GM19395 (cell line): ENCODE results near the gene DNER.
"Not testable (repeated sequence)": the region's sequence is repeated elsewhere in the genome, so short reads cannot be mapped to it uniquely, and the experiment has no call there.

Source experiments
- ATAC-seq: cut with Tn5 transposase; IDR thresholded peaks from one replicate; pipeline ENCODE4 v1.9.1; 2021; ENCODE audit warnings: mild to moderate bottlenecking, moderate library complexity; ENCODE audit not compliant: unreplicated experiment

DNER gene

DNA sequence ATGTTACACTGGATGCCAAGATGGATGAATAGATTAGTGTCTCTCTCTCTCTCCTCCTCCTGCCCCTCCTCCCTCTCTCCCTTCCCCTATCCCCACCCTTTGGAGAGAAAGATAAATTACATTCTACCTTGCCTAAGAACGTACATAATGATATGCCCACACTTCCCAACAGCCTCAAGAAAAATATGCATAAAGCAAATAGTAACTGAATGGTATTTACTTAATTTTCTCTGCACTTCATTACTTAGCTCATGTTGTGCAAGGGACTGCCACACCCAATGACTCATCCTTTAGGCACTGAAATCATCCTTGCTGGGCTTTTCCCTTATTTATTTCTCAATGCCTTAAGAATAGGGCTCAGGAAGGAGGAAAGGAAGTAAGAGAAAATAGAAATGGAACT, 306.0 kb downstream of the DNER start:
- no peak for ATAC-seq

DNA sequence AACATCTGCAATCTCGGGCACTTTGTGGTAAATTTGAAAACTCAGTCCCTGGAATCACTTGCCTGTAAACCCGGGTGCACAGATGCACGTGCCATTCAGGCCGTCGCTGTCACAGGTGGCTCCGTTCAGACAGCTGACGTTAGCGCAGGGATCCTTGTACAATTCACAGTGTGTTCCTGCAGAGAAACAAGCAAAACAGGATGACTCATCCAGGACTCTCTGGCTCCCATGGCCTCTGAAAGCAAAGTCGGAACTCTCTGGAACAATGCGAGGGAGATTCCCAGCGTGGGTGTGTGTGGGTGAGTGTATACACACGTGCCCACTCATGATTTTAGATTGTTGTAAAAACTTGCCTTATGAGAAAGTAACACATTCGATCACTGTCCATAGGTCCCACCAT, 307.2 kb downstream of the DNER start:
- no peak for ATAC-seq

DNA sequence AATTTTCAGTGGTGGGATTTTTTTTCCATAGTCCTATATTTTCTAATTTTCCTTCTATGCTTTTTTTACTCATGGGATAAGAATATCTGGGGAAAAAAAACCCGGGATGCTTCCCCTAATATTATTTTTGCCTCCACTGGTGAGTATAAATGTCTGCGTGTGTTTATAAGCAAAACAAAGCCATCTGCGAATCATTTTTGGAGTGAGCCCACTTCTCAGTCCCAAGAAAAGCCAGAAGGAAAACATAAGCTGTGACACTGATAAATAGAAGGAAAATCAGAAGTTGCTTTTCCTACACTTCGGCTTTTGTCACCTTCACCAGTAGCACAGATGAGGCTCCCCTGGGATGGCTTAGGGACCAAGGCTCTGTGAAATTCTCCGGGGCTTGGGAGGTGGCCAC, 308.6 kb downstream of the DNER start:
- ATAC-seq = no peak

DNA sequence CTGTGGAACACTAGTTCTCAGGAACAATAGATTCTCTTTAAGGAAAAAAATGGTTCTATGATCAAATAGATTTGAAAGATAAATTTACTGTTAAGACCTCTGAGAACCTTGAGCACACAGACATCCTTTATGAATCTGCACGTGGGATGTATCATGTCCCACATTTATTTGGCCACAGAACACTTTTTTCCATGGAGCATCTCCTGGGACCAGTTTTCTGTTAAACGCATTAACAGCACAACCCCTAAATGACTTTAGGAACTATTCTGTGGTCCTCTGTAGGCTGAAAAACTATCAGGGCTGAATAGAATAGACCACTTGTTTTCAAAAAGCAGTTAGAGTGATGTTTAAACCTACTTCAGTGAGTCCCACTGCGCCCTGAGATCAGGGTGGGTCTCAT, 311.1 kb downstream of the DNER start:
- ATAC-seq = no peak

DNA sequence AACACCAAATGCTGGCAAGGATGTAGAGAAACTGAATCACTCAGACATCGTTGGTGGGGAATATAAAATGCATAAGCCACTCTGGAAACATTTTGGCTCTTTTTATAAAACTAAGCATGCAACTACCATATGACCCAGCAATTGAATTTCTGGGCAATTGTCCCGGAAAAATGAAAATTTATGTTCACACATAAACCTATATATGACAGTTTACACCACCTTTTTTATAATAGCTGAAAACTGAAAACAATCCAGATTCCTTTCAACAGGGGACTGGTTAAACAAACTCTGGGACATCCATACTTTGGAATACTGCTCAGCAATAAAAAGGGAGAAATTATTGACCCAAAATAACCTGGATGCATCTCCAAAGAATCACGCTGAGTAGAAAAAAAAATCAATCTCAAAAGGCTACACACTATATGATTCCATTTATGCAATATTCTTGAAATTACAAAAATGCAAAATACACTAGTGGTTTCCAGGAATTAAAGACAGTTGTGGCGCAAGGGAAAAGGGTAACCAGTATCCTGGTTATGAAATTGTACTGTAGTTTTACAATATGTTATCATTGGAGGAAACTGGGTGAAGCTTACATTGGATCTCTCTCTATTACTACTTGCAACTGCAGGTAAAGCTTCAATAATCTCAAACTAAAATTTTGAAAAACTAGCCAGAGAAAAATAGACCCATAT, 313.0 kb downstream of the DNER start:
- no peak for ATAC-seq

DNA sequence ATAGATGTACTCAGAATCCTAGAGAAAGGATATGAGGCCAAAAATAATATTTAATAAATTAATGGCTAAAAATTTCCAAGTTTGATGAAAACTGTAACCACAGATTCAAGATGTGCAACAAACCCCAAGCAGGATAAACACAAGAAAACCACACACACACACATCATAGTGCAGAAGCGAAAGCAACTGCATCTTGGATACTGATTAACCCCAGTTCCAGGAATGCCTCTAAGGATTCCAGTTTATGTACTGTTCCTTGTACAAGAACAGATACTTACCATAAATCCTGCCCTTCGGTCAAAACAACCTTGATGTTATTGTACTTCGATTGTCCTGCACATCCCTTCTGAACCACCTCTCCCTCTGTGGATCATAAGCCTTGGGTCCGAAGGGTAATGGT, 320.4 kb downstream of the DNER start:
- ATAC-seq = no peak

DNA sequence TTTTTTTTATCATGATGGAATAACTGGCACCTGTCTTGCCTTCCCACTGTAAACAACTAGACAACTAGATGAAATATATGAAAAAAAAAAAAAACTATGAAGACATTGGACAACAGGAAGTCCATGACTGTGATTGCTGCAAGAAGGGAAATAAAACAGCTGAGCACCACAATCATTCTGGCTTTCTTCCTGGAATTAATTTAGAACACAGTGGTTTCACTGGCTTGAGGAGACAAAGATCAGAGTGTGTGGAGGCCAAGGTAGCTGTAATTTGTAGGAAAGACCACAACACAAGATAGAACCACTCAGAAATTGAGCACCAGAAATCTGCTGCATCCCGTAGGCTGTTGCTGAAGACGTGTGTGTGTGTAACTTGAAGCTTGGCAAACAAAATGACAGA, 322.2 kb downstream of the DNER start:
- ATAC-seq = no peak

DNA sequence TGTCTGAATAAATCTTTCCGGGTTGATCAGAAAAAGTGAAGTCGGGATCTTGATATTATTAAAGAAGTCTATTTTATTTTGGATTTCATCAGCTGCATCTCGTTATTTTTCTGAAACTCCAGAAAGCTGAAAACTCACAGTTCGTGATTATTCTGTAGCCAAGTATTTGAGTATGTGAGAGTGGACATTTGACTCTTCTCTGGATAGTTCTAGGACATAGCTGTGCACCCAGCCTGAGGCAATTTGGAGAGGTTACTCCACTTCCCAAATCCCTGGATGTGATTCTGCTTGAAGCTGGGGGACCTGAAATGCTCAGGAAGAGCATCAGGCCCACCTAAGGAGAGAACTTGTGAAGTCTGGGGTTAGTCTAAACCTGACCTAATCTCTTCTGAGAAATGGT, 325.6 kb downstream of the DNER start:
- ATAC-seq = no peak

DNA sequence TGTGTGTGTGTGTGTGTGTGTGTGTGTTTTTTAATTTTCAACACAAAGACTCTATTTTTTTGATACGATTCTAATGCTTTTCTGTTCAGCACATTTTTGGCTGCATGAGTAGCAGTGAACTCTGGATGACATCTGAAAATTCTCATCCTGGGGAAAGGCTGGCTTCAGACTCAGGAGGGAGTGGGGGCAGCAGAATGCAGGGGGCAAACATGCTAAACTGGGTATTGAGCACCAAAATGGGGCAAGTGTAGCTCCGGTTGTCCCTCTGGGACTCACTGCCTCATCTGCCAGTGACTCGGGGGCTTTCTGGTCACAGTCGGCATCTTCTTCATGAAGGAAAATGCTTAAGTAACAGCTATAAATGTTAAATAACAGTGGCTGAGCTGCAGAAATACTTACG, 326.5 kb downstream of the DNER start:
- no peak for ATAC-seq

DNA sequence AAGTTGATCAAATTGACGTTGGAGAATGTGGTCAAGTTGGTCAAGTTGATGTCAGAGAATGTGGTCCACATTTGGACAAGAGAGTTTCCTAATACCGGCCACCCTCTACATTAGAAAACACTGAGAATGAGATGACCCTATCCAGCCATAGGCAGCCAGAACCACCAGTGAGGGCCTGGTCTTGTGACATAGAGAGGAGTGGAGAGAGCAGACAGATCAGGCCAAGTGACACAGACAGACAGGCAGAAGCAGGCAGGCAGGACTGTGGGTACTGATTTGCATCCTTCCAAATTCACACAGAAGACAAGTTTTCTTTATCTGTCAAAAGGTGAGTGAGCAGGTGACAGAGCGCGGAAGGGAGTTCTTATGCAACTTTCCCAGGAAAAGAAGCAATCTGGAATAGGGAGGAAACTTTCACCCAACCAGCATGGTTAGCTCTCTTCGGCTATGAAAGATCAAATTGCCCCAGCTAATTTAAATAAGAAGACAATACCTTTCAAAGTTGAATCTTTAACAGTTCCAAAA, 334.2 kb downstream of the DNER start:
- ATAC-seq = no peak

DNA sequence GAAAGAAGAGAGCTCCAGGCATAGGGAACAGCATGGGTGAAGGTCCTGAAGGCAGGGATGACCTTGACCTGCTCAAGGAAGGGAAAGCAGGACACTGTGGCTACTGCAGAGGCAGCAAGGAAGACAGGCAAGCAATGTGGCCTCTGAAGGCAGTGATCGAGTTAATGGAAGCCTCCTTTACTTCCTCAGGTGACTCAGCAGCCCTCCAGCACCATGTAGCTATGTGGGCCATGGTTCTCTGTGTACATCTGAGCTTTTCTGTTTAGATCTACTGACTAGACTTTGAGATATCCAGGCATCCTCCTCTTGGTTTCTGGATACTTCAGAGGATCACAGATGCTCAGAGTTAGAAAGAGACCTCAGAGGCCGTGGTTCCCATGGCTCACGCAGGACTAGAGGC, 336.0 kb downstream of the DNER start:
- no peak for ATAC-seq

DNA sequence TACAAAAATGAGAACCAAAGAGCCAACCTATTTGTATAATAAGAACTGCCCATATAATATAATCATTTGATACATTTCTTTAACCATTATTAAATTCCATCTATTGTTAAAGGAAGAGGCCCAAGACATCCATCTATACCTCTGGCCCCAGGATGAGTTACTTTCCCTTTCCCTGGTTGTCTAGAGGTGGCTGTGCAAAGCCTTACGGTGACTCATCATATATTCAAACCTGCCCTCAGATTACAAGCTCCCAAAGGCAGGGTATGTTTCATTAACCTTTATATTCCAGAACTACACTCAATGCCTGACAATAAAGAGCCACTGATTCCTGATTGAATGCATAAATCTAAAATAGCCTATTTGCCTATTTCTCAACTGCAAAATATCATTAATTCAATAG, 337.5 kb downstream of the DNER start:
- no peak for ATAC-seq

DNA sequence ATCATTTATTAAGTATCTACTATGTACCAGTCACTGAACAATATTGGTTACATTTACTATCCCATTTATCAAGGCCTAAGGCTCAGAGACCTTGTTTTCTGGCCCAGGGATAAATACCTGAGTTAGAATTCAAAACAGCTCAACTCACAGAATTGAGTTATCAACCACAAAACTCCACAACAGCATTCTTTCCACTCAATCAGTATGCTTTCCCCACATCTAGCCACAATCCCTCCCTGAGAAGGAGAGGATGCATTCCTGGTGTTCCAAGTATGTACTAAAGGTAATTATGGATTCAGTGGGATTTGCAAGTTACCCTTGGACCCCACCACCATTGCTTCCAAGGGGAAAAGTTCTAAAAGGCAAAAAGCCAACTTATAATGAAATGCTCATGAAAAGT, 339.1 kb downstream of the DNER start:
- no peak for ATAC-seq

DNA sequence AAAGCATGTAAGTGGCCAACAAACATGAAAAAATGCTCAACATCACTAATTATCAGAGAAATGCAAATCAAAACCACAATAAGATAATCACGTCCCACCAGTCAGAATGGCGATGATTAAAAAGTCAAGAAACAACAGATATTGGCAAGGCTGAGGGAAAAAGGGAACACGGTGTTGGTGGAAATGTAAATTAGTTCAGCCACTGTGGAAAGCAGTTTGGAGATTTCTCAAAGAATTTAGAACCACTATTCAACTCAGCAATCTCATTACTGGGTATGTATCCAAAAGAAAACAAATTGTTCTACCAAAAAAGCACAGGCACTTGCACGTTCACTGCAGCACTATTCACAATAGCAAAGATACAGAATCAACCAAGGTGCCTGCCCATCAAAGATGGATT, 341.0 kb downstream of the DNER start:
- not testable (repeated sequence) for ATAC-seq

DNA sequence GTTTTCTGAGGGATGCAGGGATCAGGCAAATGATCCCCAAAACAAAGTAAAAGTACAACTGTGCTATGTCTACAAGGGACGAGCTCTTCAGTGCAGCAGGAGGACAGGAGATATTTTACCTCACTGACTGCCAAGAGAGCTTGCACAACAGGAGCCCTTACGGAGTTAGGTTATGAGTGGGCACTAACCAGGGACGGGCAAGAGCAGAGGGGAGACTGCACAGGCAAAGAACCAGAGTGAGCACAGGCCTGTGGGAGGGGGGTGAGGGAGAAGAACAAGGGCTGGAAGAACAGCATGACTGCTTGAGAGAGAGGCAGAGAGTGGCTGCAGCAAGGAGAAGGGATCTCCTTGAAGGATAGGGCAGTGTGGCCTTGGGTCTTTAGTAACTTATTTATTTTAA, 342.1 kb downstream of the DNER start:
- no peak for ATAC-seq

DNA sequence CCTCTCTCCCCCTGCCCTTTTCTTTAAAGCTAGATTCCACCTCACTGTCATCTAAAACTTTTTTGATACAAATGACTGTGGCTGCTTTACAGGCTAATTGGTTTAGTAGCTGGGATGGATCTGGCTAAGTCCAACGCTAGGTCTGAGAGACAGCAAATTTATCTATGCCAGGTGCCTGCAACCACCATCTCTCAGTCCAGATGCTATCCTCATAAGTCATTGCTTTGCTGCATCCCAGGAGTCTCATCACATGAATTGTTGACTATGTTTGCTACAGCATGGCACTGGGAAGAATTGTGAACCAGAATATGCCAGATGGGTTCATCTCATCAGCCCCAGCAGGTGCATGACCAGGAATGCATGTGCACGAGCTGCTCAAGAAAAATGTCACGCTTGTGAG, 343.3 kb downstream of the DNER start:
- ATAC-seq = no peak

DNA sequence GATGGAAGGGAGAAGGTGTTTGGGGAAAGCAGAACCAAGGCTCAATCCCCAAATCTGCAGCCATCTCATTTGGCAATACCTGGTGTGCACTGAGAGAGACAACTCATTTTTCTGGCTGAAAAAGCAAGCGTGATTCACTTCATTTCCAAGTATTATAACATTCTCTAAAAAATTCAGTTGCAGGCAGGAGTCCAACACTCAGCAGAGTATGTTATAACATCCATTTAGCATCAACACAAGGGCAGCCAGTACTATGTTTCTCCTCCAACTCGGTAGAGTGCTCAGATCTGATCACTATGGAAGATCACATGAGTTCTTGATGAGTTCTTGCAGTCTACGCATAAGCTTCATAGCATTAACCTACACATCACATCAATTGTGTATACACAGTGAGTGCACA, 343.8 kb downstream of the DNER start:
- ATAC-seq = no peak

DNA sequence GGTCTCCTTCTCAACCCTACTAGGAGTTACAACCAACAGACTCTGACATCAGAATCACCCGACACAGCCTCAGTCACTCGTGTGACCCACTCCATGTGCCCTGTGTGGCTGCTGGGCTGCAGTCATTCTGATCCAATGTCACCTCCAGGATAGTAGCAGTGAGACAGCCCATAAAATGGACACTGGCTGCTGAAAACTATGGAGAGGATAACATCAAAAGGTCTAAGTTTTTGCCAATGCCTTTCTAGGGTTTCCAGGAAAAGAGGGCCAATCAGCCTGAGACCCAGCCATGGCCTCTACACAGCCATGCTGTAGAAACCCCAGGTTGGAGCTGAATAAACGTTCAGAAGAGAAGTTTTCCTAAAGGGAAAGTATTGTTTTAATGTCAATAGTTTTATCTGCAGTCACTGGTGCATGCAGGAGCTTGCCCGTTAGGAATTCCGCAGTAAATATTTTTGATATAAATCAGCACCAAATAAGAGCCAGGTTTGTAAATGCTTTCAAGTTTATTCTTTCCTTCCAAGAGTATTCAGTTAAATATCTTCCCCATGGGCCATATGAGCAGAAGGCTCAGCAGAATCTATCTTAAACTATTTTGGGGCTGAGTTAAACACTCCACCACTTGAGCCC, 351.1 kb downstream of the DNER start:
- no peak for ATAC-seq

DNA sequence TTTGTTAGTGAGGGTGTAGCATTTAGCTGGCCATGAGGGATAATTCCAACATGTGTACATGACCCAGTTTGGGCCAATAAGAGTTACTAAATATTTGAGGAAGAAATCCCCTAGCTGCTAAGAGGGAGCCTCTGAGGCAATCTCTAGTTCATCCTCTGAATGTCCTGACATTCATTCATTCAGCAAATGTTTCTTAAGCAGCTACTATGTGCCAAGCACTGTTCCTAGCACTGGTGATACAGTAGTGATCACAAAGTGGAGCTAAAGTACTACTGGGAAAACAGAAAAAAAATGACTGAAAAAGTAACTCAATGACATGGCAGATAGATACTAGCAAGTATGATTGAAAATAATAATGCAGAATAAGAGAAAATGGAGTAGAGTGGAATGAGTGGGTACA, 363.5 kb downstream of the DNER start:
- ATAC-seq = no peak

DNA sequence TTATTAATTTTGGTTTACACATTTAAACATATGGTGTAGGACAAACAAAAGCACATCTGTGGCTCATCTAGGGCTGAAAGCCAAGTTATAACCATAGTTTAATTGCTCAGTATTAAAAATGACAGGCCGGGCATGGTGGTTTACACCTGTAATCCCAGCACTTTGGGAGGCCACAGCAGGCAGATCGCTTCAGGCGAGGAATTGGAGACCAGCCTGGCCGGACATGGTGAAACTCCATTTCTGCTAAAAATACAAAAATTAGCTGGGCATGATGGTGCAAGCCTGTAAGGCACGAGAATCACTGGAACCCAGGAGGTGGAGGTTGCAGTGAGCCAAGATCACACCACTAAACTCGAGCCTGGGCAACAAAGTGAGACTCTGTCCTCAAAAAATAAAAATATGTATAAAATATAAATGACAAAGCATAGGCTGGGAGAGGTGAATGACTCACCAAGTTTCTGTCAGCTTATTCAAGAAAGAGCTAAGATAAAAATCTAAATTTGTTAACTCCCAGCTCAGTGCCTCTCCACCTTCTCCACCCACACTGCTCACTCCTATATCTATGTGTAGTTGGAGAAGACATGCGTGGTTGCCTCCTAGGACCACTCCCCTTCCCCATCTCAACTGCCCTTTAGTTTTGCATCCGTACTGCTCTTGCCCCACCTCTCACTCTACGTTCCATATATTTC, 364.1 kb downstream of the DNER start:
- ATAC-seq = no peak

DNA sequence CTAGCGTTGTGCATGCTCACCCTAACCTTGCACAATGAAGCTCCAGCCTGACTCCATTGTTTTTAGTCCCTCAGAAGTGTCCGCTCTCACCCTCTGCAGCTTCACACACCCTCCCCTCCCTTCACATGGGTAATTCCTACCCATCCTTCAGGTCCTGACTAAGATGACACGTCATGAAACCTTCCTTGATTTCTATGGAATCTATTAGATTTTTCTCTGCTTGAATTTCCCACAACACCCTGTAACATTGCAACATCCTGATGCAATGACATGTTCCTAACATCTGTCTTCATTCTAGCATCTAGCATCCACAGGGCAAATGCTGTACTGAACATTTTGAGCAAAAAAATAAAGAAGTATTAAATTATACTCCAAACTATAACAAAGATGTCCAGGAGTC, 366.2 kb downstream of the DNER start:
- ATAC-seq = no peak

DNA sequence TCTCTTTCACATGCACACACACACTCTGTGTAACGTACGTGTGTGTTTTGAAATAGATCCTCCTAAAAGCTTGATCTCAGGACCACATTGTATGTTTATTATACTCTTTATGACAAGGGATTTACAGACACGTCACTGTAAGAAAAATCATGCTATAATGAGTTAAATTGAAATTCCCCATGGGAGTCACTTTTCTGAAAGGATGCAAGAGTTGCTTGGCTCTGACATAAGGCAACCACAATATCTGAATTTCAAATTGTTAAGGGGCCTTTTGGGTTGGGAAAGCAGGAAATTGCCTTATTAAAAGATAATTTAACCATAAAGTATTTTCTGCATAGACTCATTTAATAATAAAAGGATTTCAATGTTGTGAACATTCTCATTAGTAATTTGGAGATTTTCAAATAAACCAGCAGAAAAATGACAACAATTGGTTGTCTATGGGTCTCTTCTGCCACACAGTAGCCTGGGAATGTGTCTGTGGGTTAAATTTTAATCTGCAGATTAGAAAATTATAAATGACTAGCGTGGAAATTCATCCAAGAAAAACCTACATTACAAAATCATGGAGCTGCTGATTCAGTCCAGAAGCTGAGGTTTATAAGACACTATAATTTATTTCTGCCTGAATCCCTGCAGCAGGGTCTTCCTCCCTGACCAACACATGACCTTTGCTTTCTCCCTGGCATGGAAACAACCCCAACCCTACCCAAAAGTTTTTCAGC, 367.4 kb downstream of the DNER start:
- no peak for ATAC-seq
